GM12874 (cell line): Measurements from ENCODE around the gene PTGR2.

ENCODE experiments used
- TF ChIP-seq, protein P1 (sequence below): IDR thresholded peaks from 2 replicates; pipeline ENCODE4 v1.5.1; 2011; ENCODE audit warnings: low read depth, mild to moderate bottlenecking, control low read depth, low read length, moderate library complexity; ENCODE audit not compliant: insufficient read depth

The PTGR2 gene

GRCh38 chr14:73889376-73889775, 37.7 kb downstream of the PTGR2 start:
- TF ChIP-seq, protein P1, sequence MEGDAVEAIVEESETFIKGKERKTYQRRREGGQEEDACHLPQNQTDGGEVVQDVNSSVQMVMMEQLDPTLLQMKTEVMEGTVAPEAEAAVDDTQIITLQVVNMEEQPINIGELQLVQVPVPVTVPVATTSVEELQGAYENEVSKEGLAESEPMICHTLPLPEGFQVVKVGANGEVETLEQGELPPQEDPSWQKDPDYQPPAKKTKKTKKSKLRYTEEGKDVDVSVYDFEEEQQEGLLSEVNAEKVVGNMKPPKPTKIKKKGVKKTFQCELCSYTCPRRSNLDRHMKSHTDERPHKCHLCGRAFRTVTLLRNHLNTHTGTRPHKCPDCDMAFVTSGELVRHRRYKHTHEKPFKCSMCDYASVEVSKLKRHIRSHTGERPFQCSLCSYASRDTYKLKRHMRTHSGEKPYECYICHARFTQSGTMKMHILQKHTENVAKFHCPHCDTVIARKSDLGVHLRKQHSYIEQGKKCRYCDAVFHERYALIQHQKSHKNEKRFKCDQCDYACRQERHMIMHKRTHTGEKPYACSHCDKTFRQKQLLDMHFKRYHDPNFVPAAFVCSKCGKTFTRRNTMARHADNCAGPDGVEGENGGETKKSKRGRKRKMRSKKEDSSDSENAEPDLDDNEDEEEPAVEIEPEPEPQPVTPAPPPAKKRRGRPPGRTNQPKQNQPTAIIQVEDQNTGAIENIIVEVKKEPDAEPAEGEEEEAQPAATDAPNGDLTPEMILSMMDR: no peak

- TF ChIP-seq, protein P1: no peak
These were observed 44.3 kb downstream of the PTGR2 start for GRCh38 chr14:73895939-73896338.

DNA sequence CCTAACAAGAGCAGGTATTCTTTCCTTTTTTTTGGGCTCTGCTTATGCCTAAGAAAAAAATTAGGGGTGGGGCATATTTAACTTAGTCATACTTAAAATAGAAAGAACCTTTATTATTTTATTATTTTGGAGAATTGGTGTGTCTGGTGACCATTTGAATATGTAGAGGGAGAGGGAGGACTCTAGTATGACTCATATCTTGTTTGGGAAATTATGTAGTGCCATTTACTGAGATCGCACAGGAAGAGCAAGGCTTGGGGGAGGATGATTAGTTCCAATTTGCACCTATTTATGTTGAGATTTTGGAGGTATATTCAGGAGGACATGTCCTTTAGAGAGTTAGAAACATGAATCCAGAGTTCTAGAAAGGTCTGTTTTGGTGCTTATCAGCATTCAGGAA, 44.9 kb downstream of the PTGR2 start:
- TF ChIP-seq, protein P1: no peak

DNA sequence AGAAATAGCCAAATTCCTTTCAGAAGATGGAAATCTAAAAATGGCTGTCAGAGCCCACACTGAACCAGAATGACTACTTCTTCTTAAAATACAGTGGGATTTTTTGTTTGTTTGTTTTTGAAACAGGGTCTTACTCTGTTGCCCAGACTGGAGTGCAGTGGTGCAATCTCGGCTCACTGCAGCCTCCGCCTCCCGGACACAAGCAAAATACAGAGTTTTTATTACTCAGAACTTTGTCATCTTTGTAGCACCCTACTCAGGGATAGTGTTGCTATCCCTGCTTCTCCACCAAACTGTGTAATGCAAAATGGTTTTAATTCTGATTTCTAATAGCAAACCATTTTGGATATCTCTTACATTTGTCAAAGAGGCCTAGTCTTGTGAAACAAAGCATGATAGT, 51.4 kb downstream of the PTGR2 start:
- TF ChIP-seq, protein P1: no peak

- TF ChIP-seq, protein P1: no peak
These were observed 58.0 kb downstream of the PTGR2 start for GRCh38 chr14:73909681-73910080.

DNA sequence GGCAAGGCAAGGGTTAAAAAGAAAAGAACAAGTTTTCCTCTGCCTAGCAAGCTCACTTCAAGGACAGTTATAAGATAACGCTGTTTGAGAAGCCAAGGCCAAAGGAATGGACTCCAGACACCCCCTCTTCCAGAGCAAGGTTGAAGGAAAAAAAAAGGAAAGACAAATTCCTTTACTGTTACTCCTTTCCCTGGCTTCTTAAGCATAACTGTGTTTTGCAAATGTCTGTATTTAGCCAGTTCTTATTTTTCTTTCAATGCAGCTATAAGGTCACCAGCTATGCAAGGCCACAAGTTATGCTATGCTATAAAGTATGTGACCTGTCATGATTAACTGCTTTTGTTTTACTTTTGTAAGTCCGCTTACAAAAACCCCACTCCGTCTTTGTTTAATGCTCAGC, 61.6 kb downstream of the PTGR2 start:
- TF ChIP-seq, protein P1: no peak

- TF ChIP-seq, protein P1: no peak
These were observed 64.7 kb downstream of the PTGR2 start for GRCh38 chr14:73916324-73916723.

DNA sequence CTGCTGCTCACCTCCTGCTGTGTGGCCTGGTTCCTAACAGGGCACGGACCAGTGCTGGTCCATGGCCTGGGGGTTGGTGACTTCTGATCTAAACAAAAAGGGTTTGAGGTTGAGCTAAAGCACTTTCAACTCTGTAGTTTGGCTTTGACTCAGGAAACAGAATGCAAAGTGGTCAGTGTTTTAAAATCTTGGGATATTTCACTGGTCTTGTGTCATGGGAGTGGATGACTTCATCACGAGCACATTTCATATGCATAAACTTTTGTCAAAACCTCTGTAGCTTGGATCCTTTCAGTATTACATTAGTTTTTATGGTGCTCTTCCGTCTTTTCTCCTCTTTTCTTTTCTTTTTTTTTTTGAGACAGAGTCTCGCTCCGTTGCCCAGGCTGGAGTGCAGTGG, 72.7 kb downstream of the PTGR2 start:
- TF ChIP-seq, protein P1: no peak
